ENCODE measurements around the gene NHLRC2.

NHLRC2 gene

GRCh38 chr10:113915540-113915939 lies 61.1 kb downstream of the NHLRC2 start:
- Mint-ChIP-seq H3K27me3 (ENCODE audit: low read depth) (no peaks in the 10 kb centered on the region), H3K36me3 (ENCODE audit: low read depth) (peaks cover 26% of the 10 kb centered on the region), H3K4me1 (no peaks in the 10 kb centered on the region), H3K27ac (no peak overlapping the region), H3K9me3 (no peaks in the 10 kb centered on the region), H3K4me3 (no peak overlapping the region)
- TF ChIP-seq, protein P1, sequence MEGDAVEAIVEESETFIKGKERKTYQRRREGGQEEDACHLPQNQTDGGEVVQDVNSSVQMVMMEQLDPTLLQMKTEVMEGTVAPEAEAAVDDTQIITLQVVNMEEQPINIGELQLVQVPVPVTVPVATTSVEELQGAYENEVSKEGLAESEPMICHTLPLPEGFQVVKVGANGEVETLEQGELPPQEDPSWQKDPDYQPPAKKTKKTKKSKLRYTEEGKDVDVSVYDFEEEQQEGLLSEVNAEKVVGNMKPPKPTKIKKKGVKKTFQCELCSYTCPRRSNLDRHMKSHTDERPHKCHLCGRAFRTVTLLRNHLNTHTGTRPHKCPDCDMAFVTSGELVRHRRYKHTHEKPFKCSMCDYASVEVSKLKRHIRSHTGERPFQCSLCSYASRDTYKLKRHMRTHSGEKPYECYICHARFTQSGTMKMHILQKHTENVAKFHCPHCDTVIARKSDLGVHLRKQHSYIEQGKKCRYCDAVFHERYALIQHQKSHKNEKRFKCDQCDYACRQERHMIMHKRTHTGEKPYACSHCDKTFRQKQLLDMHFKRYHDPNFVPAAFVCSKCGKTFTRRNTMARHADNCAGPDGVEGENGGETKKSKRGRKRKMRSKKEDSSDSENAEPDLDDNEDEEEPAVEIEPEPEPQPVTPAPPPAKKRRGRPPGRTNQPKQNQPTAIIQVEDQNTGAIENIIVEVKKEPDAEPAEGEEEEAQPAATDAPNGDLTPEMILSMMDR (IDR thresholded peaks at IDR 0.05; ENCODE audit: unreplicated experiment in 3 of 3), result no peak

GRCh38 chr10:113916053-113916452 lies 61.6 kb downstream of the NHLRC2 start:
- Mint-ChIP-seq H3K36me3 (ENCODE audit: low read depth) (peaks cover 26% of the 10 kb centered on the region), H3K4me3 (no peak overlapping the region), H3K27ac (no peak overlapping the region), H3K27me3 (ENCODE audit: low read depth) (no peaks in the 10 kb centered on the region), H3K9me3 (no peaks in the 10 kb centered on the region), H3K4me1 (no peaks in the 10 kb centered on the region)
- TF ChIP-seq, protein P1 (IDR thresholded peaks at IDR 0.05; ENCODE audit: unreplicated experiment in 3 of 3), result no peak

- Mint-ChIP-seq H3K9me3 (no peaks in the 10 kb centered on the region), H3K4me3 (no peak overlapping the region)
These were observed 63.2 kb downstream of the NHLRC2 start for GRCh38 chr10:113917636-113918035.

DNA sequence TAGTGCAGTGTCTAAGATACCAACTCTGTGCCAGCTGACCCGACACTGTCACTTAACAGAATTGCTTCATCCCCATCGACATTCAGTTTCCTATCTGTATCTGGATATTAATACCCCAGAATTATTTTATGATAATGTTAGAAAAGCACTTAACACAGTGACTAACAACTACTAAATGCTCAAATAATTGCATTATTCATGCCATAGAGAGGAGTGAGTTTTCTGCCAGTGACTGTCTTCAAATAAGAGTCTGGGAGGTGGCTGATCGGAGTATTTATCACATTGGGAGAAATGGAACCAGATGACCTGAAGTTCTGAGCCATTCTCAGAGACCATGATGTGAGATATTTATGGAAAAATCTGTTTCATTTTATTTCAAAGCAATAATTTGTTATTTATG lies 65.7 kb downstream of the NHLRC2 start:
- peaks cover 4% of the 10 kb centered on the region for H3K4me1 Mint-ChIP-seq
- H3K27me3 Mint-ChIP-seq (ENCODE audit: low read depth), result peaks cover 4% of the 10 kb centered on the region
- peaks cover 8% of the 10 kb centered on the region for H3K36me3 Mint-ChIP-seq (ENCODE audit: low read depth)
- peaks cover 15% of the 10 kb centered on the region for H3K9me3 Mint-ChIP-seq
- TF ChIP-seq, protein P1 (IDR thresholded peaks at IDR 0.05; ENCODE audit: unreplicated experiment in 3 of 3), result no peak
- H3K4me3 Mint-ChIP-seq, result no peak overlapping the region
- H3K27ac Mint-ChIP-seq, result no peak overlapping the region

More at GRCh38 chr10:113917636-113918035, 63.2 kb downstream of the NHLRC2 start:
- no peaks in the 10 kb centered on the region for H3K27me3 Mint-ChIP-seq (ENCODE audit: low read depth)
- peaks cover 16% of the 10 kb centered on the region for H3K36me3 Mint-ChIP-seq (ENCODE audit: low read depth)
- peaks cover 4% of the 10 kb centered on the region for H3K4me1 Mint-ChIP-seq
- TF ChIP-seq, protein P1 (IDR thresholded peaks at IDR 0.05; ENCODE audit: unreplicated experiment in 3 of 3), result no peak
- H3K27ac Mint-ChIP-seq, result no peak overlapping the region

DNA sequence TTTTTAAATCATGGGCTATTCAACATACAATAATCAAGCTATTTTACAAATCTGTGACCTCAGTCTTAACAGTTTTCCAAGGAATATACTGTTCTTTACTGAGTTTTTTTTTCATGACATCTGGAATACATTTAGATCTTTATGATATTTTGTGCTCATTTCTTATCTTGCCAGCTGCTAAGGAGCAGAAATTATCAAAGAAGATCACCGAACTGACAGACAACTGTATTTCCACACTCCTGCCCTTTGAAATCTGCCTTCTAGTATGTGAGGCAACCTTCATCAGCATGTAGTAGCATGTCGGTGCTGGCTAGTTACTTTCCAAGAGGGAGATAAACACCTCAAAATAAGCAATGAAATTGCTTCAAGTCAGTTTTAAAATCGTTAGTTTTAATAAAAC lies 66.4 kb downstream of the NHLRC2 start:
- H3K36me3 Mint-ChIP-seq (ENCODE audit: low read depth), result peaks cover 8% of the 10 kb centered on the region
- H3K27me3 Mint-ChIP-seq (ENCODE audit: low read depth), result peaks cover 4% of the 10 kb centered on the region
- TF ChIP-seq, protein P1 (IDR thresholded peaks at IDR 0.05; ENCODE audit: unreplicated experiment in 3 of 3), result no peak
- peaks cover 4% of the 10 kb centered on the region for H3K4me1 Mint-ChIP-seq
- no peak overlapping the region for H3K4me3 Mint-ChIP-seq
- peaks cover 16% of the 10 kb centered on the region for H3K9me3 Mint-ChIP-seq
- no peak overlapping the region for H3K27ac Mint-ChIP-seq

DNA sequence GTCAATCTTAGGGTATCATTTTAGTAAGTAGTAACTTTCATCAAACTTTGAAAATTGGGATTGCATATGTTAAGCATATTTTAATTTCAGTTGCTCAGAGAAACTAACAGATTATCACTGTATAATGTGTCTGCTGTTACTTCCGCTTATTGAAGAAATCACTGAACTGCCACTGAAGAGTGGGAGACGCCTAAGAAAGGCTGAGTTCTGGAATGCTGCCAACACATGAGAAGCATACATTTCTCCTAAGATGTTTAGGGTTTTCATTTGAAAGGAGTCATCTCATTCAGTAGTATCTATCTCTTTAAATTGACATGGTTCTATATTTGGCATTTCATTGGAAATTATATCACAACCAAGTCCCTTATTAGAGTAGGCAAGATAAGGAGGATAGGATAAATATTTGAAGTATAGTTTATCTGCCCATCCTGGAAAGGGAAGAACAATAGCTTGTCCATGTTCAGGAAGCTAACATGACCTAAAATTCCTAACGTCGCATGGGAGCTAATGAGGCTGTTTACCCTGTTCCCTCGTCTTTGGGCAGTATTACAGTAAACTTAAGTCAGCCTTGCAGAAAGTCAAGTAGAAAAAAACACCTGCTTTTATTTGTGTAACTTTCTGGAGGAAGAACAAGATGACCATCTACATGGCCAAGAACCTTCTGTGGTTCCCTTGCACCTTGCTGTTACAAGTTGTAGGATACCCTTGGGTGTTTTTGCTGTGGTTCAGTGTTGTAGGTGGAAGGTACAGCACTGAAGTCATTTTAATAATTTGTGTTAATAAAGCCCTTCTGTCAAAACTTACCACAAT lies 67.3 kb downstream of the NHLRC2 start:
- no peak overlapping the region for H3K27ac Mint-ChIP-seq
- H3K4me1 Mint-ChIP-seq, result peaks cover 4% of the 10 kb centered on the region
- no peak overlapping the region for H3K4me3 Mint-ChIP-seq
- peaks cover 16% of the 10 kb centered on the region for H3K9me3 Mint-ChIP-seq
- peaks cover 8% of the 10 kb centered on the region for H3K36me3 Mint-ChIP-seq (ENCODE audit: low read depth)
- peaks cover 4% of the 10 kb centered on the region for H3K27me3 Mint-ChIP-seq (ENCODE audit: low read depth)
- TF ChIP-seq, protein P1 (IDR thresholded peaks at IDR 0.05; ENCODE audit: unreplicated experiment in 3 of 3), result no peak
